ENCODE measurements around the gene TAP1. TPM values are rescaled to one million over a fixed set of nuclear protein-coding genes. Genes with fewer than 3 reads are reported as not detected.
A peak's percentile ranks its signal among the peaks of the same experiment; 100 is the strongest.

The TAP1 gene
- total and polyA plus RNA-seq, 12 donors: 19.7 to 77.9 (median 50.8) TPM

- Histone ChIP-seq H3K27ac (no peak overlapping the region), H3K4me3 (no peak overlapping the region), H3K9me3 (replicated peaks in 1 of 3) (no peaks in the 10 kb centered on the region), H3K4me1 (replicated peaks in 1 of 2) (no peaks in the 10 kb centered on the region), H3K36me3 (replicated peaks in 1 of 2) (no peaks in the 10 kb centered on the region), H3K27me3 (peaks cover 35% of the 10 kb centered on the region)
- WGBS, 4 donors: 22 to 79% (median 61%) methylated on average over 2 of the region's 2 CpGs
- TF ChIP-seq, protein P1, sequence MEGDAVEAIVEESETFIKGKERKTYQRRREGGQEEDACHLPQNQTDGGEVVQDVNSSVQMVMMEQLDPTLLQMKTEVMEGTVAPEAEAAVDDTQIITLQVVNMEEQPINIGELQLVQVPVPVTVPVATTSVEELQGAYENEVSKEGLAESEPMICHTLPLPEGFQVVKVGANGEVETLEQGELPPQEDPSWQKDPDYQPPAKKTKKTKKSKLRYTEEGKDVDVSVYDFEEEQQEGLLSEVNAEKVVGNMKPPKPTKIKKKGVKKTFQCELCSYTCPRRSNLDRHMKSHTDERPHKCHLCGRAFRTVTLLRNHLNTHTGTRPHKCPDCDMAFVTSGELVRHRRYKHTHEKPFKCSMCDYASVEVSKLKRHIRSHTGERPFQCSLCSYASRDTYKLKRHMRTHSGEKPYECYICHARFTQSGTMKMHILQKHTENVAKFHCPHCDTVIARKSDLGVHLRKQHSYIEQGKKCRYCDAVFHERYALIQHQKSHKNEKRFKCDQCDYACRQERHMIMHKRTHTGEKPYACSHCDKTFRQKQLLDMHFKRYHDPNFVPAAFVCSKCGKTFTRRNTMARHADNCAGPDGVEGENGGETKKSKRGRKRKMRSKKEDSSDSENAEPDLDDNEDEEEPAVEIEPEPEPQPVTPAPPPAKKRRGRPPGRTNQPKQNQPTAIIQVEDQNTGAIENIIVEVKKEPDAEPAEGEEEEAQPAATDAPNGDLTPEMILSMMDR (IDR thresholded peaks at IDR 0.05): no peak
- intact Hi-C loops (cut with DNase I): no loop called here
- DNase-seq: no peak
Measured at GRCh38 chr6:32803416-32803815, 50.1 kb downstream of the TAP1 start.

DNA sequence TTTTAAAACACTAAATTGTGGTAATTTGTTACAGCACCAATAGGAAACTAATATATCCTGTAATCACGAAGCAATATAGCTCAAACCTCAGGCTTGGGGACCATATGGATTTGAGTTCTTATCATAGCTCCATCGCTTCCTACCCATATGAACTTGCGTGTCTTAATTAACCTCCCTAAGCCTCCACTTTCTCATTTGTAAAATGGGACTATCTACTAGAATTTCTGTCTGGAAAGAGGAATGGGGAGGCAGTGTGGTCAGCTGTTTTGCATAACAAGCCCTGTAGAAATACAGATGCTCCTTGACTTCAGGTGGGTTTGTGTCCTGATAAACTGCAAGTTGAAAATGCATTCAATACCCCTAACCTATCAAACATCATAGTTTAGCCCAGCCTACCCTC is 53.8 kb downstream of the TAP1 start:
- H3K27ac ChIP-seq: no peak overlapping the region
- no peak for TF ChIP-seq POLR2A (IDR thresholded peaks at IDR 0.05)
- TF ChIP-seq, protein P1 (IDR thresholded peaks at IDR 0.05): no peak
- no peaks in the 10 kb centered on the region for H3K9me3 ChIP-seq (replicated peaks in 1 of 3)
- no peak overlapping the region for H3K4me3 ChIP-seq
- DNase-seq: no peak
- H3K27me3 ChIP-seq: peaks cover 42% of the 10 kb centered on the region
- H3K36me3 ChIP-seq (replicated peaks in 1 of 2): no peaks in the 10 kb centered on the region
- intact Hi-C loops (cut with DNase I): loop anchor here (5.0 to 10.0 kb wide), 4 partner anchors 92 to 555 kb away; no protein-coding TSS in a partner anchor
- no peaks in the 10 kb centered on the region for H3K4me1 ChIP-seq (replicated peaks in 1 of 2)
- WGBS, 4 donors: 66 to 86% (median 73%) methylated on average over 3 of the region's 3 CpGs

GRCh38 chr6:32799168-32799567 is 54.3 kb downstream of the TAP1 start:
- Histone ChIP-seq H3K27me3 (peaks cover 36% of the 10 kb centered on the region), H3K36me3 (replicated peaks in 1 of 2) (no peaks in the 10 kb centered on the region), H3K27ac (no peak overlapping the region), H3K9me3 (replicated peaks in 1 of 3) (no peaks in the 10 kb centered on the region), H3K4me3 (no peak overlapping the region), H3K4me1 (replicated peaks in 1 of 2) (no peaks in the 10 kb centered on the region)
- intact Hi-C loops (cut with DNase I): loop anchor here (5.0 to 10.0 kb wide), 4 partner anchors 92 to 554 kb away; no protein-coding TSS in a partner anchor
- WGBS, 4 donors: 92 to 97% (median 93%) methylated on average over 3 of the region's 3 CpGs
- no peak for DNase-seq
- TF ChIP-seq, protein P1 (IDR thresholded peaks at IDR 0.05): no peak
- no peak for TF ChIP-seq POLR2A (IDR thresholded peaks at IDR 0.05)

GRCh38 chr6:32796848-32797776 is 56.4 kb downstream of the TAP1 start:
- H3K4me1 ChIP-seq (replicated peaks in 1 of 2): no peaks in the 10 kb centered on the region
- H3K9me3 ChIP-seq (replicated peaks in 1 of 3): no peaks in the 10 kb centered on the region
- TF ChIP-seq, protein P1 (IDR thresholded peaks at IDR 0.05): peak; percentile 85 to 91 (median 88)
- TF ChIP-seq POLR2A (IDR thresholded peaks at IDR 0.05): no peak
- H3K27me3 ChIP-seq: peaks cover 32% of the 10 kb centered on the region
- H3K36me3 ChIP-seq (replicated peaks in 1 of 2): no peaks in the 10 kb centered on the region
- peak overlapping the region in 1 of 4 donors; percentile 12 for H3K4me3 ChIP-seq
- WGBS, 4 donors: 7 to 11% (median 8%) methylated on average over 28 to 30 of the region's 30 CpGs
- intact Hi-C loops (cut with DNase I): loop anchor here (5.0 to 10.0 kb wide), 4 partner anchors 90 to 552 kb away; no protein-coding TSS in a partner anchor
- no peak overlapping the region for H3K27ac ChIP-seq
- DNase-seq: peak; percentile 48 to 91 (median 76)

Small RNA genes within 50 kb of the gene (small RNA-seq; reads per million reads assigned to genes)
- gene HLA-Z: 0 reads per million in 2 donors

Other genes starting within 250 kb of the TAP1 start
- gene HLA-DQA1, start 216.3 kb downstream of the TAP1 start, total RNA-seq: 100 to 1,000 TPM in 1 of 9 donors, 10 to 100 TPM in 4, 1 to 10 TPM in 3, under 1 TPM in 1; 0.22 to 135 (median 15.0) TPM
- gene HLA-DQA1, start 216.3 kb downstream of the TAP1 start, polyA plus RNA-seq: 10 to 100 TPM in 2 of 3 donors, 1 to 10 TPM in 1; 7.4 to 20.1 (median 16.9) TPM
- gene HLA-DQB1, start 187.0 kb downstream of the TAP1 start, total RNA-seq: 100 to 1,000 TPM in 1 of 9 donors, 10 to 100 TPM in 2, 1 to 10 TPM in 6; 1.4 to 208 (median 9.0) TPM
- 100 to 1,000 TPM in 2 of 3 donors, 1 to 10 TPM in 1; 8.8 to 189 (median 151) TPM for gene HLA-DQB1, start 187.0 kb downstream of the TAP1 start, polyA plus RNA-seq
- gene HLA-DQA2, start 112.3 kb downstream of the TAP1 start, total RNA-seq: 10 to 100 TPM in 1 of 9 donors, 1 to 10 TPM in 6, under 1 TPM in 1, not detected in 1; 0.47 to 17.8 (median 2.4) TPM
- gene HLA-DQA2, start 112.3 kb downstream of the TAP1 start, polyA plus RNA-seq: 1 to 10 TPM in 1 of 3 donors, not detected in 2; 3.0 TPM
- 10 to 100 TPM in 2 of 9 donors, 1 to 10 TPM in 3, under 1 TPM in 3, not detected in 1; 0.17 to 19.1 (median 2.8) TPM for gene HLA-DQB2, start 90.2 kb downstream of the TAP1 start, total RNA-seq
- under 1 TPM in 1 of 3 donors, not detected in 2; 0.31 TPM for gene HLA-DQB2, start 90.2 kb downstream of the TAP1 start, polyA plus RNA-seq
- gene HLA-DOB, start 36.7 kb downstream of the TAP1 start, total RNA-seq: under 1 TPM in 5 of 9 donors, not detected in 4; 0.28 to 0.69 (median 0.61) TPM
- 1 to 10 TPM in 1 of 3 donors, under 1 TPM in 2; 0.71 to 1.6 (median 0.99) TPM for gene HLA-DOB, start 36.7 kb downstream of the TAP1 start, polyA plus RNA-seq
- 10 to 100 TPM in 6 of 9 donors, 1 to 10 TPM in 3; 4.8 to 48.0 (median 19.4) TPM for gene TAP2, start 15.0 kb downstream of the TAP1 start, total RNA-seq
- 10 to 100 TPM; 20.5 to 24.3 (median 21.5) TPM for gene TAP2, start 15.0 kb downstream of the TAP1 start, polyA plus RNA-seq
- gene PSMB8, start 9.7 kb downstream of the TAP1 start, total RNA-seq: 100 to 1,000 TPM in 1 of 9 donors, 10 to 100 TPM in 8; 49.2 to 114 (median 87.9) TPM
- gene PSMB8, start 9.7 kb downstream of the TAP1 start, polyA plus RNA-seq: 100 to 1,000 TPM in 2 of 3 donors, 10 to 100 TPM in 1; 63.0 to 195 (median 137) TPM
- gene PSMB9, start 488 bp upstream of the TAP1 start, total RNA-seq: 10 to 100 TPM; 13.4 to 69.8 (median 41.1) TPM
- gene PSMB9, start 488 bp upstream of the TAP1 start, polyA plus RNA-seq: 10 to 100 TPM; 13.8 to 52.9 (median 33.5) TPM
- gene HLA-DMB, start 87.3 kb upstream of the TAP1 start, total RNA-seq: 100 to 1,000 TPM in 1 of 9 donors, 10 to 100 TPM in 8; 20.4 to 118 (median 85.7) TPM
- gene HLA-DMB, start 87.3 kb upstream of the TAP1 start, polyA plus RNA-seq: 10 to 100 TPM in 2 of 3 donors, 1 to 10 TPM in 1; 9.1 to 41.2 (median 23.9) TPM
- gene HLA-DMA, start 99.4 kb upstream of the TAP1 start, total RNA-seq: 100 to 1,000 TPM in 5 of 9 donors, 10 to 100 TPM in 3, 1 to 10 TPM in 1; 8.5 to 269 (median 140) TPM
- gene HLA-DMA, start 99.4 kb upstream of the TAP1 start, polyA plus RNA-seq: 100 to 1,000 TPM in 2 of 3 donors, 10 to 100 TPM in 1; 87.5 to 138 (median 108) TPM
- gene BRD2, start 114.9 kb upstream of the TAP1 start, total RNA-seq: 100 to 1,000 TPM; 134 to 196 (median 151) TPM
- gene BRD2, start 114.9 kb upstream of the TAP1 start, polyA plus RNA-seq: 100 to 1,000 TPM; 127 to 288 (median 152) TPM
- 10 to 100 TPM in 6 of 9 donors, 1 to 10 TPM in 2, under 1 TPM in 1; 0.94 to 61.9 (median 23.4) TPM for gene HLA-DOA, start 155.9 kb upstream of the TAP1 start, total RNA-seq
- gene HLA-DOA, start 155.9 kb upstream of the TAP1 start, polyA plus RNA-seq: 1 to 10 TPM; 1.6 to 4.2 (median 1.9) TPM
- gene HLA-DPA1, start 219.9 kb upstream of the TAP1 start, total RNA-seq: 100 to 1,000 TPM in 6 of 9 donors, 10 to 100 TPM in 3; 19.4 to 625 (median 154) TPM
- gene HLA-DPA1, start 219.9 kb upstream of the TAP1 start, polyA plus RNA-seq: 100 to 1,000 TPM in 1 of 3 donors, 10 to 100 TPM in 2; 29.2 to 219 (median 31.0) TPM
- 100 to 1,000 TPM in 6 of 9 donors, 10 to 100 TPM in 3; 10.8 to 521 (median 249) TPM for gene HLA-DPB1, start 222.3 kb upstream of the TAP1 start, total RNA-seq
- gene HLA-DPB1, start 222.3 kb upstream of the TAP1 start, polyA plus RNA-seq: 10 to 100 TPM; 39.9 to 56.4 (median 50.8) TPM